Caco-2 (cell line): ENCODE results near the gene ELF1. TPM values are rescaled to one million over a fixed set of nuclear protein-coding genes. Genes with fewer than 3 reads are reported as not detected.

ENCODE experiments used
- BruUV-seq: library from RNA; stranded (reverse); fragments of 400-500 nt; replicated peaks from 2 replicates; lab custom pipeline; 2021; lab: Mats Ljungman, UMichigan
- CTCF ChIA-PET: fragments of 300-600 bp; sonication (Branson Sonifier 250); formaldehyde crosslinking; loops from one replicate; lab custom pipeline; 2022; ENCODE audit warnings: antibody characterized with exemption; lab: Charles Lee
- POLR2A ChIA-PET: fragments of 300-600 bp; sonication (Branson Sonifier 250); formaldehyde crosslinking; loops from one replicate; lab custom pipeline; 2022; ENCODE audit warnings: antibody characterized with exemption; lab: Charles Lee
- DNase-seq, 2 experiments: peaks; one replicate each; pipeline versions ENCODE4 v3.0.0 to v3.0.0-alpha.2; 2020 to 2022
- H3K27me3 ChIP-seq: replicated peaks from 2 replicates; pipeline ENCODE4 v1.6.0; 2011; ENCODE audit warnings: low read length; ENCODE audit not compliant: control insufficient read depth, insufficient read depth
- H3K36me3 ChIP-seq: 2 replicates; pipeline ENCODE4 v1.5.1; 2011; ENCODE audit warnings: low read length; ENCODE audit not compliant: control insufficient read depth, insufficient read depth
- H3K4me1 ChIP-seq: fragments of 250-450 bp; sonication (Bioruptor Pico); 2 replicates; pipeline ENCODE4 v1.5.1; 2020; ENCODE audit warnings: mild to moderate bottlenecking
- H3K4me3 ChIP-seq: 2 replicates; pipeline ENCODE4 v1.5.1; 2011; ENCODE audit warnings: low read depth, mild to moderate bottlenecking, control low read depth, low read length
- H3K9me3 ChIP-seq: fragments of 250-450 bp; sonication (Bioruptor Pico); 2 replicates; pipeline ENCODE4 v1.5.1; 2020; ENCODE audit warnings: mild to moderate bottlenecking, moderate library complexity
- H3K27ac Mint-ChIP-seq: one replicate; pipeline ENCODE4 v1.8.0; 2022; ENCODE audit warnings: mixed read lengths; ENCODE audit not compliant: unreplicated experiment
- H3K27me3 Mint-ChIP-seq: one replicate; pipeline ENCODE4 v1.8.0; 2022; ENCODE audit warnings: mixed read lengths; ENCODE audit not compliant: insufficient read depth, unreplicated experiment
- H3K36me3 Mint-ChIP-seq: one replicate; pipeline ENCODE4 v1.8.0; 2022; ENCODE audit warnings: mild to moderate bottlenecking, mixed read lengths; ENCODE audit not compliant: insufficient read depth, unreplicated experiment
- H3K4me1 Mint-ChIP-seq: one replicate; pipeline ENCODE4 v1.8.0; 2022; ENCODE audit warnings: low read depth, mixed read lengths; ENCODE audit not compliant: unreplicated experiment
- H3K4me3 Mint-ChIP-seq: one replicate; pipeline ENCODE4 v1.8.0; 2022; ENCODE audit warnings: mild to moderate bottlenecking, moderate library complexity, mixed read lengths; ENCODE audit not compliant: unreplicated experiment
- H3K9me3 Mint-ChIP-seq: one replicate; pipeline ENCODE4 v1.8.0; 2022; ENCODE audit warnings: mixed read lengths; ENCODE audit not compliant: unreplicated experiment
- CTCF ChIP-seq, 2 experiments: fragments of 200-600 bp in 1 of 2; IDR thresholded peaks; 1 replicate in 1 of 2; 2 replicates in 1 of 2; pipeline versions ENCODE4 v1.5.1 to v1.8.0; 2011 to 2022; ENCODE audit warnings: antibody characterized with exemption in 1 of 2, control low read depth in 1 of 2, inconsistent platforms in 1 of 2, low read depth in 1 of 2, low read length in 1 of 2, mild to moderate bottlenecking in 1 of 2, moderate library complexity in 1 of 2; ENCODE audit not compliant: insufficient read depth in 1 of 2, severe bottlenecking in 1 of 2, unreplicated experiment in 1 of 2
- intact Hi-C: fragments of 100-400 bp; cut with micrococcal nuclease; formaldehyde crosslinking; loops from one replicate; pipeline ENCODE4 v1.10.0; 2022; ENCODE audit not compliant: unreplicated experiment
- total RNA-seq: library from RNA; stranded (reverse); gene quantifications from 2 replicates; pipeline ENCODE4 v1.2.3, GENCODE V29; 2022

ELF1 gene
- total RNA-seq, 1 experiment from 2014 or later = 116 TPM

GRCh38 chr13:41002606-41003005 is 16.5 kb downstream of the ELF1 start:
- intact Hi-C loops = no loop called here
- ChIA-PET CTCF (no interaction called here), POLR2A (interaction anchor here (0.5 kb wide), 1 partner anchor 282 kb away, joined by 4 read pairs; no protein-coding TSS in a partner anchor)
- Mint-ChIP-seq H3K27ac (no peak overlapping the region), H3K4me1 (peaks cover 53% of the 10 kb centered on the region), H3K9me3 (no peaks in the 10 kb centered on the region), H3K27me3 (no peaks in the 10 kb centered on the region), H3K36me3 (peaks cover 33% of the 10 kb centered on the region), H3K4me3 (no peak overlapping the region)
- TF ChIP-seq CTCF (IDR thresholded peaks at IDR 0.05; ENCODE audit: insufficient read depth in 1 of 2, low read depth in 1 of 2, low read length in 1 of 2, severe bottlenecking in 1 of 2, unreplicated experiment in 1 of 2) = no peak
- no peak for DNase-seq
- Histone ChIP-seq H3K4me1 (peaks cover 70% of the 10 kb centered on the region), H3K9me3 (no peaks in the 10 kb centered on the region; the same call in 1 of the 2 replicates), H3K27me3 (no peaks in the 10 kb centered on the region), H3K36me3 (no peaks in the 10 kb centered on the region), H3K4me3 (no peak overlapping the region)
- BruUV-seq = no TSS peak

GRCh38 chr13:41001695-41002094 is 17.4 kb downstream of the ELF1 start:
- no TSS peak for BruUV-seq
- H3K4me3 Mint-ChIP-seq = no peak overlapping the region
- H3K4me1 Mint-ChIP-seq = peaks cover 51% of the 10 kb centered on the region
- H3K27me3 Mint-ChIP-seq = no peaks in the 10 kb centered on the region
- peaks cover 41% of the 10 kb centered on the region for H3K36me3 Mint-ChIP-seq
- Histone ChIP-seq H3K27me3 (no peaks in the 10 kb centered on the region), H3K4me3 (no peak overlapping the region), H3K9me3 (no peaks in the 10 kb centered on the region; the same call in 1 of the 2 replicates), H3K36me3 (no peaks in the 10 kb centered on the region), H3K4me1 (peaks cover 60% of the 10 kb centered on the region)
- no peak for TF ChIP-seq CTCF (IDR thresholded peaks at IDR 0.05; ENCODE audit: insufficient read depth in 1 of 2, low read depth in 1 of 2, low read length in 1 of 2, severe bottlenecking in 1 of 2, unreplicated experiment in 1 of 2)
- DNase-seq = no peak
- intact Hi-C loops = no loop called here
- POLR2A ChIA-PET = no interaction called here
- CTCF ChIA-PET = no interaction called here
- no peaks in the 10 kb centered on the region for H3K9me3 Mint-ChIP-seq
- no peak overlapping the region for H3K27ac Mint-ChIP-seq

GRCh38 chr13:40999416-40999815 is 19.7 kb downstream of the ELF1 start:
- H3K27ac Mint-ChIP-seq = peak overlapping the region; percentile 50
- H3K36me3 ChIP-seq = no peaks in the 10 kb centered on the region
- CTCF ChIA-PET = no interaction called here
- DNase-seq = no peak
- peaks cover 52% of the 10 kb centered on the region for H3K4me1 Mint-ChIP-seq
- H3K9me3 ChIP-seq = no peaks in the 10 kb centered on the region; the same call in 1 of the 2 replicates
- no peaks in the 10 kb centered on the region for H3K9me3 Mint-ChIP-seq
- no peaks in the 10 kb centered on the region for H3K27me3 ChIP-seq
- H3K27me3 Mint-ChIP-seq = no peaks in the 10 kb centered on the region
- BruUV-seq = no TSS peak
- no peak for TF ChIP-seq CTCF (IDR thresholded peaks at IDR 0.05; ENCODE audit: insufficient read depth in 1 of 2, low read depth in 1 of 2, low read length in 1 of 2, severe bottlenecking in 1 of 2, unreplicated experiment in 1 of 2)
- H3K36me3 Mint-ChIP-seq = peaks cover 39% of the 10 kb centered on the region
- POLR2A ChIA-PET = no interaction called here
- intact Hi-C loops = no loop called here
- H3K4me3 ChIP-seq = no peak overlapping the region
- peak overlapping the region; percentile 22 for H3K4me3 Mint-ChIP-seq
- H3K4me1 ChIP-seq = peaks cover 58% of the 10 kb centered on the region
